KOPT-K1 (cell line): ENCODE measurements around the gene HACD1.
A peak's percentile ranks its signal among the peaks of the same experiment; 100 is the strongest.
"Not testable (repeated sequence)": the region's sequence is repeated elsewhere in the genome, so short reads cannot be mapped to it uniquely, and the experiment has no call there.

Experiments
- H3K27ac ChIP-seq: fragments of 200-600 bp; sonication (generic); 2 replicates; pipeline ENCODE4 v1.5.1; 2016; ENCODE audit warnings: antibody characterized with exemption, mild to moderate bottlenecking, low read depth, low read length; ENCODE audit not compliant: poor library complexity, severe bottlenecking
- H3K36me3 ChIP-seq: fragments of 200-600 bp; sonication (generic); 2 replicates; pipeline ENCODE4 v1.5.1; 2017; ENCODE audit warnings: antibody characterized with exemption, mild to moderate bottlenecking, low read length, moderate library complexity; ENCODE audit not compliant: insufficient read depth
- H3K9me3 ChIP-seq: fragments of 200-600 bp; sonication (generic); 2 replicates; pipeline ENCODE4 v1.5.1; 2017; ENCODE audit warnings: antibody characterized with exemption, low read length, mild to moderate bottlenecking; ENCODE audit not compliant: insufficient read depth, poor library complexity, severe bottlenecking

HACD1 gene

DNA sequence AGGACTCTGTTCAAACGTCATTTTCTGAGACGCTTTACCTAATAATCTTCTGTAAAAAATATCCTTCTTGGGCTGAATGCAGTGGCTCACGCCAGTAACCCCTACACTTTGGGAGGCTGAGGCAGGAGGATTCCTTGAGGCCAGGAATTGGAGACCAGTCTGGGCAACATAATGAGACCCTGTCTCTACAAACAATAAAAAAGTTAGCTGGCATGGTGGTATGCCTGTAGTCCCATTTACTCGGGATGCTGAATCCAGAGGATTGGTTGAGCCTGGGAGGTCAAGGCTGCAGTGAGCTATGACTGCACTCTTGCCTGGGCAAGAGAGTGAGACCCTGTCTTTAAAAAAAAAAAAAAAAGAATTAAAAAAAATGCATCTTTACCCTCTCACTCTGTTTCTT is 31.9 kb upstream of the HACD1 start:
- Histone ChIP-seq H3K9me3 (peaks cover 22% of the 10 kb centered on the region), H3K36me3 (peaks cover 33% of the 10 kb centered on the region), H3K27ac (peak overlapping the region; percentile 80)

DNA sequence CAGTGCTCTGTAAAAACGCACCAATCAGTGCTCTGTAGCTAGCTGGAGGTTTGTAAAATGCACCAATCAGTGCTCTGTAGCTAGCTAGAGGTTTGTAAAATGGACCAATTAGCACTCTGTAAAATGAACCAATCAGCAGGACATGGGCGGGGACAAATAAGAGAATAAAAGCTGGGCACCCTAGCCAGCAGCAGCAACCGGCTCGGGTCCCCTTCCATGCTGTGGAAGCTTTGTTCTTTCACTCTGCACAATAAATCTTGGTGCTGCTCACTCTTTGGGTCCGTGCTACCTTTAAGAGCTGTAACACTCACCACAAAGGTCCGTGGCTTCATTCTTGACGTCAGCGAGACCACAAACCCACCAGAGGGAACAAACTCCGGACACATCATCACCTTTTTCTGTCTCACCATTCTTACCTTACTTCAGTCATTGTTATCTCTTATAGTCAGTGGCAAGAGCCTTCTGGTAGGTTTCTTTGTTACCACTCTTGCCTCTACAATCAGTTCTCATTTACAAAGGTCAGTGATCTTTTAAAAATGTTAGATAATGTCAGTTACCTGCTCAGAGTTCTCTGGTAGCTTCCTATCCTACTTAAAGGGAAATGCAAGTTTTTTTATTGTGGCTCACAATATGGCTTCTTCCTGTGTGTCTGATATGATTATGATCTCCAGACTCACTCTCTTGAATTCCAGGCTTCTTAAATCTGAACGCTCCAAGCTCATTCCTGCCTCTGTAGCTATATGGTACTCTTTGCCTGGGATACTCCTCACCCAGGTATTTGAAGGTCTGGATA is 31.3 kb upstream of the HACD1 start:
- Histone ChIP-seq H3K9me3 (peaks cover 17% of the 10 kb centered on the region), H3K27ac (peak overlapping the region; percentile 80), H3K36me3 (peaks cover 27% of the 10 kb centered on the region)

DNA sequence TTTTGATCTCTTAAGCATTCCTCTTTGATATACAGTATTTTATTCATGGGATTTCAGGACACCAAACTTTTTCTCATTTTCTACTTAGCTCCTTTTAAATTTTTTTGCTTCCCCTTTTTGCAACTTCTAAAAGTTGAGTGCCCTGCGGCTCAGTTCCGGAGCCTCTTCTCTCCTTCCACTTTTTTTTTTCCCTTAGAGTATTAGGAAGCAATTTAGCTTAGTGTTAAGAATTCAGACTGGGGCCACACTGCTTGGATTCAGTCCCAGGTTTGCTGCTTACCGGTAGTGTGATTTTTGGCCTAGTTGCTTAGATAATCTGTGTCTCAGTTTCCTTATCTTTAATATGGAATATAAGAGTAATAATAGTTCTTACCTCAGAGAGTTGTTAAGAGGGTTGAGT is 30.2 kb upstream of the HACD1 start:
- Histone ChIP-seq H3K9me3 (peaks cover 7% of the 10 kb centered on the region), H3K27ac (peak overlapping the region; percentile 80), H3K36me3 (peaks cover 17% of the 10 kb centered on the region; the same call in 1 of the 2 replicates)

DNA sequence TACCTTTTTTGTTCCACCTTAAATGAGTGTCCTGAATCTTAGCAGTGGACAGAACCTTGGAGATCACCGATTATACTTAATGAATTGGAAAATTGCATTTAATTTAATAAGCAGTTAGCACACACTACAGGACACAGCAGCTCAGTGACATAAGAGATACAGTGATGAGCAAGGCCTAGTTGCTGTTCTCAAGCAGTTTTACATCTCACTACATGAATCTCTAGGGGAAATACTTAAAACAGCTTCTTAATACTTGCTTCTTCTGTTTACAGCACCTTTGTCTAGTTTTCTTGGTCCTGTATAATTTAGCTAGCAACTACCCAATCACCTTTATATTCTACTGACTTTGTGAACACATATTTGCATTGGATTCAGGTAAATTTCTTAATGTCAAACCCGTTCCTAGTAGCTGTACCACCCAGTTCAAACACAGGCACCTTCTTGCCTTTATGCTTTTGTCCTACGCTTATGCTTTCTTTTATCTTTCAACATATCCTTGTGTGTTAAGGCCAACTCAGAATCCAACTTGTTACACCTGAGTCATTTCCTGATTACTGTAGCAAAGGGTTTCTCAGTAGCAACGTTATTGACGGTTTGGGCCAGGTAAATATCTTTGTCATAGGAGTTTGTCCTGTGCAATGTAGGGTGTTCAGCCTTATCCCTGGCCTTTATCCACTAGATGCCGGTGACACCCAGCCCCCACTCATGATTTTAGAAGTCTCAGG is 28.6 kb upstream of the HACD1 start:
- H3K36me3 ChIP-seq, result peaks cover 17% of the 10 kb centered on the region; the same call in 1 of the 2 replicates
- H3K27ac ChIP-seq, result peak overlapping the region; percentile 93
- H3K9me3 ChIP-seq, result peaks cover 7% of the 10 kb centered on the region

DNA sequence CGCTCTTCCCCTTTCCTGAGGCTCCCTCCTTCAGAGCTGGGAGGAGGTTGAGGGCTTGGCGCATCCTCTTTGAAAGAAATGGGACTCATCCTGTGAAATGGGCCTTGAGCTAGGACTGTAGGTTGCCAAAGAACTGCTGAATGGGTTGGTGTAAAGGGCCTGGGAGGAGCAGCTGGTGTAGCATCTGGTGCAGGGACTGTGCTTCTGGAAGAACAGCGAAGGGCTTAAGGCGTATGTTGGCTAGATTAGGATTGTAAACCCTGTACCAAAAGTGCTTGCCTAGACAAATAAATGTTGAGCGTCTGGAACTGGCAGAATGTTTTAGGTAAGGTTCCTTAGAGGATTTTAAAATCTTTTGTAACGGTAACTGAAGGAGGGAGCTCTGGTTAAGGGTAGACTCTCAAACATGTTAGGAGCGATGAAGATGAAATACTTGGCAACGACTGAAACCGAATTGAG is 27.3 kb upstream of the HACD1 start:
- Histone ChIP-seq H3K9me3 (peaks cover 7% of the 10 kb centered on the region), H3K27ac (peak overlapping the region; percentile 93), H3K36me3 (peaks cover 12% of the 10 kb centered on the region; the same call in 1 of the 2 replicates)

DNA sequence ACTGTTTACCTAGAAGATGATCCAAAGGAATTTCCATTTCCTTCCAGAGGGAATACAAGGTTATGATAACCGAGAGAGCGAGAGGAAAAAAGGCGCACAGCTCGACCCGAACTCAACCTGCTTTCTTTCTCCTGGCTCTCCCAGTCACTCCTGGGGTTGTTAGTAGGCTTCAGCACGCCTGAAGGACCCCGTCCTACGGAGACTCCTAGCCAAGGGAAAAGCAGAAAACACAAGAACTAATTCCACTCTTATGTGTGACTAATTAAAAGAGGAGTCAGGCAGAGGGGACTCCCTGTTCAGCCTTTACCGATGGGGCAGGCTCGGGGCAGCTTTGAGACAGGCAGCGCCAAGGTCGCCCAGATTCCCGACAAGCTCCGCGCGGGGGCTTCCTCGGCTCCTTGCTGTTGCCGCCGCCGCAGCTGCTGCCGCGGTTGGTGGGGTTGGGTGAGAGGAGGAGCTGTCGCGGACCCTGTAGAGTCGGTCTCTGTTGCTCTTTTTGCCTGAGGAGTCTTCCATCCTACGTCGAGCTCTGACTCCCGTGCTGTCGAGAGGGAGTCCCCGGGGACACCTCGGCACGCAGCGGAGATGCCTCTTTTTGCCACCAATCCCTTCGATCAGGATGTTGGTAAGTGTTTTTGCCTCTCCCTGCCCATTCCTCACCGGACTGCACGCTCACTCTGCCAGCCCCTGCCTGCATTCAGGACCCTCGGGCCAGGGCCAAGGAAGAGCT is 26.7 kb upstream of the HACD1 start, which contains the start of gene STAM:
STAM (plus strand) TSS at position 397 of the 730 bp plus-strand sequence; CDS start at position 586, 189 bp downstream.
- Histone ChIP-seq H3K9me3 (peaks cover 7% of the 10 kb centered on the region), H3K27ac (peak within 1 kb of the TSS; percentile 93), H3K36me3 (peaks cover 11% of the 10 kb centered on the region; the same call in 1 of the 2 replicates)

DNA sequence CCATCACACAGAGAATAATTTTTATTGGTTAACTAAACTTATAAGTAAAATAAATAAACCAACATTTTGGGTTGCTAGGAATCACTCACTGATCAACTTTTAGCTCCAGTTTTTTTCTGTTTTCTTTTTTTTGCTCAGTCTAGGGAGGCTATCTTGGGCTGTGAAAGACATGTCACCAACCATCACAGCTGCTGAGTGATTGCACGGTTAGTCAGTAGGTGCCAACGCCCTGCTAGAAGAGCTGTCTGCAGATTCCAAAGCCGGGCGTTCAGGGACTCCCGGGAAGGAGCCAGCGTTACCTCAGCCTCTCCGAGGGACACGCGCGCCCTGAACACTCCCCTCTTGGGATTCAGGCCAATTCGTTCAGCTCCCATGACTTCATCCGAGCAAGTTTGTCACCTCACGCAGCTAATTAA is 26.2 kb upstream of the HACD1 start:
- Histone ChIP-seq H3K27ac (peak overlapping the region; percentile 93), H3K9me3 (peaks cover 7% of the 10 kb centered on the region), H3K36me3 (peaks cover 9% of the 10 kb centered on the region; the same call in 1 of the 2 replicates)

DNA sequence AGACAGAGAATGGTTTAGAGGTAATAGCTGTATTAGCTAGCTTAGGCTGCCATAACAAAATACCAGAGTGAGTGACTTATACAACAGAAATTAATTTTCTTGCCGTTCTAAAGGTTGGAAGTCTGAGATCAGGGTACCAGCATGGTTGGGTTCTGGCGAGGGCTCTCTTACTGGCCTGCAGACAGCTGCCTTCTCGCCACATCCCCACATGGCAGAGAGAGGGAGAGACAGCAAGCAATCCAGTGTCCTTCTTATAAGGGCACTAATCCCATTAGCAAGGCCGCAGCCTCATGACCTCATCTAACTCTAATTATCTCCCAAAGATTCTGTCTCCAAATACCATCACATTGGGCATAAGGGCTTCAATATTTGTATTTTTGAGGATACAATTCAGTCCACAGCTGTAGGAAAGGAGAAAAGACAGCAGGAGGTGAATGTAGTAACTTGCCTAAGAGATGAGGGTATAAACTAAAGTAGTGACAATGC is 23.2 kb upstream of the HACD1 start:
- Histone ChIP-seq H3K27ac (no peak overlapping the region), H3K36me3 (no peaks in the 10 kb centered on the region), H3K9me3 (no peaks in the 10 kb centered on the region)

DNA sequence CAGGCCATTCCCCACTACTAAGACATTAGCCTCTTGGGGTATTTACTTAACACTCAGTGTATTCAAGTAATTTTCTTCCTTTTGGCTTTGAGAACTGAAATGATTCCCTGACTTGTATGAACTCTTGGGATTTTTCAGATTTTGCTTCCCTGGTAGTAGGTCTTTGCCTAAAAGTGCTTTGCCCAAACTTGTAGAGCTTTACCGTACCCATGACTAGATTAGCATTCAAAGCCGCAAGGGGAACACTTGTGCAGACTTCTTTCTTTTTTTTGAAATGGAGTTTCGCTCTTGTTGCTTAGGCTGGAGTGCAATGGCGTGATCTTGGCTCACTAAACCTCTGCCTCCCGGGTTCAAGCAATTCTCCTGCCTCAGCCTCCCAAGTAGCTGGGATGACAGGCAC is 20.7 kb upstream of the HACD1 start:
- no peak overlapping the region for H3K27ac ChIP-seq
- H3K36me3 ChIP-seq, result no peaks in the 10 kb centered on the region

DNA sequence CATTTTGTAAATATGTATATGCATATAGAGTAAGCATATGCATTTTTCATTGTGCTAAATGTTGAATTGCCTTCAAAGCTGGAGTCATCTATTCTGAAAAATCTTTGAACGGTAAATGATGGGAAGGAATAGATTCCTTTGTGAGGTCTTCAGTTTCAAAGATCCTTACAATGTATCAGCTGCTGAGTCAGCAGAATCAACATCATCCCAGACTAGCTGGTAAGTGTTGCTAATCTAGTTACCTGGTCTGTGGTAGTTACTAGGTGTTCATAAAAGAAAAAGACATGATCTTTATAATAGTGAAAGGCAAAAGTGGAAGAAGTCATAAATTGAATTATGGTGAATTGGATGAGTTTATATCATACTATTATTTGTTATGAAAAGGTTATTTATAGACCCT is 16.2 kb upstream of the HACD1 start:
- Histone ChIP-seq H3K36me3 (no peaks in the 10 kb centered on the region), H3K9me3 (no peaks in the 10 kb centered on the region), H3K27ac (no peak overlapping the region)

More for the DNA sequence above, 20.7 kb upstream of the HACD1 start:
- no peaks in the 10 kb centered on the region for H3K9me3 ChIP-seq

DNA sequence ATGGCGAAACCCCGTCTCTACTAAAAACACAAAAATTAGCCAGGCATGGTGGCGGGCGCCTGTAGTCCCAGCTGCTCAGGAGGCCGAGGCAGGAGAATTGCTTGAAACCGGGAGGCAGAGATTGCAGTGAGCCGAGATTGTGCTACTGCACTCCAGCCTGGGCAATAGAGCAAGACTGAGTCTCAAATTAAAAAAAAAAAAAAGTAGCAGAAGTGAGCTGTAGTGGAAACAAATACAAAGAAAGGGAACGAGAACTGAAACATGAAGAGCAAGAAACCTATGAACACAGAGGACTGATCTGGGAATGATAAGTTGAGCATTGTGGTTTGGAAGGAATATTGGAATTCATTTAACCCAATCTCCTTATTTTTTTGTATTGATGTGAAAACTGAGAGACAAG is 15.4 kb upstream of the HACD1 start:
- H3K27ac ChIP-seq, H3K36me3 ChIP-seq, H3K9me3 ChIP-seq: not testable (repeated sequence)

DNA sequence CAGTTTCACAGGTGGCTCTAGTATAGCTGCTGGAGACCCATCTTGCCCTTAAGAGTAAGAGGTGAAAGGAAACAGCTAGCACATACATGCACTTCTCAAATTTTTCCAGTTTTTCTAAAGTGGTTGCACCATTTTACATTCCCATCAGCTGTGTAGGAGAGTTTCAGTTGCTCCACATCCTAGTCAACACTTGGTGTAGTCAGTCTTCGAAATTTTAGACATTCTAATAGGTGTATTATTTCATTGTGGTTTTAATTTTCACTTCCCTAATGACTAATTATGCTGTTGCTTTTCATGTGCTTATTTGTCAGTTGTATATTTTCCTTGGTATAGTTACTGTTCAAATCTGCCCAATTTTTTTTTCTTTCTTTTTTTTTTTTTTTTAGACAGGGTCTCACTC is 9.5 kb upstream of the HACD1 start:
- Histone ChIP-seq H3K27ac (no peak overlapping the region), H3K9me3 (no peaks in the 10 kb centered on the region), H3K36me3 (no peaks in the 10 kb centered on the region)

DNA sequence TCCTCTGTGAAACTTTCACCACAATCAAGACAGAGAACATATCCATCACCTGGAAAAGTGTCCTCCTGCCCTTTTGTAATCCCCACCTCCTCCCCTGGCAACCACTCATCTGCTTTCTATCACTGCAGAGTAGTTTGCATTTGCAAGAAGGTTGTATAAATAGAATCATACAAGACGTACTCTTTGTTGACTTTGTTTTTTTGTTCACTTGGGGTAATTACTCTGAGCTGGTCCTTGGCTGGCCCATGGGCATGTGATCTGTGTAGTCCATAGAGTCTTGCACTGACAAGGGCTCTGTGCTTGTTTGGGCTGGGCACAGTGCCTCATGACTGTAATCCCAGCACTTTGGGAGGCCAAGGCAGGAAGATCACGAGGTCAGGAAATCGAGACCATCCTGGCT is 7.8 kb upstream of the HACD1 start:
- Histone ChIP-seq H3K27ac (no peak overlapping the region), H3K36me3 (no peaks in the 10 kb centered on the region), H3K9me3 (no peaks in the 10 kb centered on the region)

DNA sequence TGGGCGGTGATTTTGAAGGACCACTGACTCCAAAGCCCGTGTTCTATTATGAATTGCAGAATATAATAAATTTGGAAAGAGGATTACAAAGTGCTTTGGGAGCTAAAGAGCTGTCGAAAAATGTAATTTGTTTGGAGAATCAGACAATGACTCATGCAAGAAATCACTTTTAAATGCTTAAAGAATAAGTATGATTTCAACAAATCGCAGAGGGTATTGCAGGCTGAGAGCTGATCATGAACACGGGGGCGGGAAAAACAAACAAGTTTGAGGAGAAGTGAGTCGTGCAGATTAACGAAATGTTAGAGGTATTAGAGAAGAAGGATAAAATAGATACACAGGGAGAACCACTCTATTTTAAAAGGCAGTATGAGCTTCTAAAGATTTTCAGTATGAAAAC is 4.9 kb upstream of the HACD1 start:
- Histone ChIP-seq H3K27ac (no peak overlapping the region), H3K36me3 (no peaks in the 10 kb centered on the region), H3K9me3 (no peaks in the 10 kb centered on the region)
